ENCODE measurements around the gene ZGPAT.

GRCh38 chr20:63752411-63753101 lies 44.7 kb downstream of the ZGPAT start:
- TF ChIP-seq POLR2A (IDR thresholded peaks at IDR 0.05) (no peak), CTCF (IDR thresholded peaks at IDR 0.05) (no peak), POLR2AphosphoS5 (IDR thresholded peaks at IDR 0.05) (no peak)

Data from transverse colon (tissue), 4 donors.